Measurements from ENCODE around the gene ZNF385B.

- no peak for TF ChIP-seq TAF1 (IDR thresholded peaks at IDR 0.05; ENCODE audit: borderline replicate concordance, insufficient read depth, low read length)
- no peak for TF ChIP-seq REST (IDR thresholded peaks at IDR 0.05; ENCODE audit: insufficient read depth in 1 of 2, low read depth in 2 of 2, low read length in 2 of 2)
- no peak for TF ChIP-seq POLR2AphosphoS5 (IDR thresholded peaks at IDR 0.05; ENCODE audit: low read depth, low read length)
- TF ChIP-seq SIN3A (IDR thresholded peaks at IDR 0.05; ENCODE audit: borderline replicate concordance, insufficient read depth, low read length): no peak
Observed at GRCh38 chr2:179550849-179551248, 310.6 kb downstream of the ZNF385B start.
